Stimulated activated CD8-positive, alpha-beta memory T cell treated with anti-CD3 and anti-CD28 coated beads, Interleukin-15, amount 100 ng/mL, for 4 hours (primary cell): ENCODE data around the gene LRCH3.
"Not testable (repeated sequence)": the region's sequence is repeated elsewhere in the genome, so short reads cannot be mapped to it uniquely, and the experiment has no call there.

Experiments
- DNase-seq, 2 donors: peaks; one replicate each; pipeline ENCODE4 v3.0.0-alpha.2; 2020; ENCODE audit warnings: low read depth in 2 of 2

The LRCH3 gene

DNA sequence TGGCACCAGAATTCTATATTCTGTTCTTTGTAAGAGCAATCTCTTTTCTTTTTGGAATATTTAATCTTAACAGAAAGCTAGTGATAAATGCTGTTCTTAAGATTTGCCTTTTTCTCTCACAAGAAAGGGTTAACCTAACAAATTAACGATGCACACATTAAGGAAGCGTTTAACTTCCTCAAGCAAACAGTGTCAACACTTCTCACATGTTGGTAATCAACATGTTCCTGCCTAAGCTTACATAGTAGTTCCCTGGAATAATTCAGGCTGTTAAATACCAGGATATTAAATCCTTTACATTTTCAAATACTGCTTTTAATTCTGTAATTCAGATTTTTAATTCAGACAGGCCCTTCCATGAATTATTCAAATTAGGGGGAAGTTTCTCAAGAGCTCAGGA lies 91.5 kb downstream of the LRCH3 start:
- no peak for DNase-seq

DNA sequence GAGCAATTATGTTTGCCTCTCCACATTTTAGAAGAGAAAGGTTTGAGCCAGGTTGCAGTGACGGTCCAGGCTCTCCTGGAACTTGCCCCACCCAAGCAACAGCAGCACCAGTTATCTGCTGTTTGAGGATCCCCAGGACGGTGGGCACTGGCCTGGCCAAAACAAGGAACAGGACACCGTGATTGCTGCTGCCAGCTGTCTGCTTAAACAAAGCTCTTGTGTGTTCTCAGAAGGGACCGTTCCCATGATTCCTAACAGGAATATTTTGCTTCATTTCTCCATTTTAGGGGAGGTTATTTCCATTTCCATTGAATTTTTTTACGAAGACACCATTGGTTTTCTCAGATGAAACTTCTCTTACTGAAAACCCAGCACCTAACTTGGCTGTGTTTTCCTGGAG lies 92.5 kb downstream of the LRCH3 start:
- no peak for DNase-seq

DNA sequence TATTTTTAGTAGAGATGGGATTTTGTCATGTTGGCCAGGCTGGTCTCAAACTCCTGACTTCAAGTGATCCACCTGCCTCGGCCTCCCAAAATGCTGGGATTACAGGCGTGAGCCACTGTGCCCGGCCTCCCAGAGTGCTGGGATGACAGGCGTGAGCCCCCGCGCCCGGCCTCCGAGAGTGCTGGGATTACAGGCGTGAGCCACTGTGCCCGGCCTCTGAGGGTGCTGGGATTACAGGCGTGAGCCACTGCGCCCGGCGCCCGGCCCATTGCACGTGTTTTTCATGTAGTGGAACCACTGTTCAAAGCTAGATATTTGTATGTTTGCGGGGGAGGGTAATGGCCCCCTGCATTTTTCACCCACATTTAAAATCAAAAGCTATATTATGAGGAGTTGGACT lies 93.3 kb downstream of the LRCH3 start:
- DNase-seq, result not testable (repeated sequence)

DNA sequence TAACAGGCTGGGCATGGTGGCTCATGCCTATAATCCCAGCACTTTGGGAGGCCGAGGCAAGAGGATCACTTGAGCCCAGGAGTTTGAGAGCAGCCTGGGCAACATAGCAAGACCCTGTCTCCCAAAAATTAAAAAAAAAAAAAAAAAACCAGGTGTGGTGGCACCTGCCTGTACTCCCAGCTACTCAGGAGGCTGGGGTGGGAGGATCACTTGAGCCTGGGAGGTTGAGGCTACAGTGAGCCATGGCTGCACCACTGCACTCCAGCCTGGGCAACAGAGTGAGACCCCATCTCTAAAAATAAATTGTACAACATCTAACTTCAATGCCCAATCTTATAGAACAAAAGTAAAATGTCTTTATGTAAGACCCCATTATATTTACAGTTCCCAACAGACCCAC lies 95.0 kb downstream of the LRCH3 start:
- not testable (repeated sequence) for DNase-seq

DNA sequence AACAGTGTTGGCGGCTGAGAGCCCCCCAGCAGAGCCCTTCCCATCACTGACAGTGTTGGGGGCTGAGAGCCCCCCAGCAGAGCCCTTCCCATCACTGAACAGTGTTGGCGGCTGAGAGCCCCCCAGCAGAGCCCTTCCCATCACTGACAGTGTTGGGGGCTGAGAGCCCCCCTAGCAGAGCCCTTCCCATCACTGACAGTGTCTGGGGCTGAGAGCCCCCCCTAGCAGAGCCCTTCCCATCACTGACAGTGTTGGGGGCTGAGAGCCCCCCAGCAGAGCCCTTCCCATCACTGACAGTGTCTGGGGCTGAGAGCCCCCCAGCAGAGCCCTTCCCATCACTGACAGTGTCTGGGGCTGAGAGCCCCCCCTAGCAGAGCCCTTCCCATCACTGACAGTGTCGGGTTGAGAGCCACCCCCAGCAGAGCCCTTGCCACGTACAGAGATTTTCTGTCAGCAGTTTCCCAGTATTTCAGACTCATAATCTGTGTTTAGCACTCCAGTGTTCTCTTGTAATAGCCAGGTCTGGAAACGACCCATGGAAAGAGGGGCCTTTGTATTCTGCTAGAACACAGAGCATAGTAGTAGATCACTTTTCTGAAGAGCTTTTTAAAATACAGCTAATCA lies 96.5 kb downstream of the LRCH3 start:
- DNase-seq, result not testable (repeated sequence)

DNA sequence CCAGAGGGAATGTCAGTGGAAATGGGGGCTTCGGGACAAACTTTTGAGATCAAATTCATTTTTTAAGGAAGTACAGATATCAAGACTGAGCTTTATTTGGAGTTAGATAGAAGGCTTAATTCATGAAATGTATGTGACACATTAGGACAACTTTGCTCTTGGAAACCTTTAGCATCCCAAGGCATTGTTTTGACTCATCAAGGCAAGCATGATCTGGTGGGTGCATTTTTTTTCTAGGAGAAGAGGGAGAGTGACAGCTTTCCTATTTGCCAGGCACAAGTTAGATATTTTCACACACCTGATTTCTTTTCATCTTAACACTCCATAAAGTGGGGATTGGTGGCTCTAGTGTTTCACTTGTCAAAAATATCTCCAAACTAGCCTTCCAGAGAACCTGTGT lies 97.5 kb downstream of the LRCH3 start:
- no peak for DNase-seq

DNA sequence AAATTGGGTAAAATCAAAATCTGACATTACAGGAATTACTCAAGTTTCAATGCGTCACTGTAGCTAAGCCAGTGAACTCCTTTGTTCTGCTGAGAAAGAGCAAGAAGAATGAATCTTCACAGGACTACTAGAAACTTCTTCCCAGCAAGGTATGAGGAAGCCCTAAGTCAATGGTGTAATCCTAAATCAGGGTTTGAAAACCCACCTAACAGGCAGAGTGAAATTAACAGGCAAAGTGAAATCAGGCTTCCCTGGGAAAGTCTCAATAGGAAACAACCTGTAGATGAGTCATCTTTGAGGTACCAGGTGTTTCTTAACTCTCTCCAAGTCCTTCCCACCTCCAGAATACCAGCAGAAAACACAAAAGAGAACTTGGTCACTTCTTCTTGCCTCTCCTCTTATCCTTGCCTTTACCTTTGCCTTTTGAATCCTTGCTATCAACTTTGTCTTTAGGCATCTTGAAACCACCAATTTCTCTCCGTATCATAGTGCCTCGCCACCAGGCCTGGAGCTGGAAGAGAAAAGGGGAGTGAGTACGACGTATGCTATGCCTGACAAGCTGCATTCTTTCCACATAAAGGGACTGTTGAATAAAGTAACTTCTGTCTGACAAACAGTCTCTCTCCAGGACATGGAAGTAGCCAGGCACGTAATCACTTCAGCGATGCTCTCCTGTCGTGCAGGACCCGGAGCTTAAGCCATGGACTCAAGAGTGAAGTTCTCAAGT lies 98.3 kb downstream of the LRCH3 start:
- no peak for DNase-seq

DNA sequence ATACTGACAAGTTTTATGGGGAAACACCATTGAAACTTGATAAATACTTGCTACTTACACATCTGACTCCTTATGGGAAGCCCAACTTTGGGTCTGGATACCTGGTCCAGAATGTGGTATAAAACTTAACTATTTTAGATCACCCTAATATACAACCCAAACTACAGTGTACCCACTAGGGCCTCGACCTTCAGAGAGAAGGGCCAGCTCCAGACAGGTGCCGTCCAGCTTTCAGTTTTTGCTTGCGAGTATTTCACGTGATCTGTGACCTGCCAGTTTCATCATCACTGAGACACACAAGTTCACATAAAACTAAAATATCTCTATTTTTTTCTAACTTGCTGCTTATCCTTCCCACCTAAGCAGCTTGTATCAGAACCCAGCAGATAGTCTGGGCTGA lies 99.6 kb downstream of the LRCH3 start:
- DNase-seq, result no peak

DNA sequence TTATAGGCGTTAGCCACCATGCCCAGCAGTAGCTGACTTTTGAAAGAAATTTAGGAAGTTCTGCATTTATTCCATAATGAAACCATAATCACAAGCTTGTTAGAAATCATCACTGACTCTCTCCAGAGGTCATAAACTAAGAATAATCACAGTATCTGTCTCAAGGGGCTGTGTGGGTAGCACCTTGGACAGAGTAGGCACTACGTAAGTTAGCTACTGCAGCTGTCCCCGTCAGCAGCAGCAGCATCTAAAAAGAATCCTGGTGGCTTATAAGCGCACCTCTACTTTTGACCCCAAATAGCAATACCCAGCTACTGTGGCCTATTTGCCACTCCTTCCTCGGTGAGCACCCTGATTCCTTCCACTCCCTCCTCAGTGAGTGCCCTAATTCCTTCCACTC lies 101.1 kb downstream of the LRCH3 start:
- no peak for DNase-seq

DNA sequence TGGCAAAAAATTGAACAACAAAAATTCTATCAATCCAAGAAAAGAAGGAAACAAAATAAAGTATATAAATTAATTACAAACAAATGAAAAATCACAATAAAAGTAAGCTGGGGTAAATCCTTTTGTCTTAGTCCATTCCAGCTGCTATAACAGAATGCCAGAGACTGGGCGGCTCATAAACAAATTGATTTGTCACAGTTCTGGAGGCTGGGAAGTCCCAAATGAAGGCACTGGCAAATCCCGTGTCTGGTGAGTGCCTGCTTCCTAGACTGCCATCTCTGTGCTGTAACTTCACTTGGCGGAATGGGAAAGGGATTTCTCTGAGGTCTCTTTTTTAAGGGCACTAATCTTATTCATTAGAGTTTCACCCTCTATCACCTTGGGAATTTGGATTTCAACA lies 105.4 kb downstream of the LRCH3 start:
- DNase-seq, result no peak

DNA sequence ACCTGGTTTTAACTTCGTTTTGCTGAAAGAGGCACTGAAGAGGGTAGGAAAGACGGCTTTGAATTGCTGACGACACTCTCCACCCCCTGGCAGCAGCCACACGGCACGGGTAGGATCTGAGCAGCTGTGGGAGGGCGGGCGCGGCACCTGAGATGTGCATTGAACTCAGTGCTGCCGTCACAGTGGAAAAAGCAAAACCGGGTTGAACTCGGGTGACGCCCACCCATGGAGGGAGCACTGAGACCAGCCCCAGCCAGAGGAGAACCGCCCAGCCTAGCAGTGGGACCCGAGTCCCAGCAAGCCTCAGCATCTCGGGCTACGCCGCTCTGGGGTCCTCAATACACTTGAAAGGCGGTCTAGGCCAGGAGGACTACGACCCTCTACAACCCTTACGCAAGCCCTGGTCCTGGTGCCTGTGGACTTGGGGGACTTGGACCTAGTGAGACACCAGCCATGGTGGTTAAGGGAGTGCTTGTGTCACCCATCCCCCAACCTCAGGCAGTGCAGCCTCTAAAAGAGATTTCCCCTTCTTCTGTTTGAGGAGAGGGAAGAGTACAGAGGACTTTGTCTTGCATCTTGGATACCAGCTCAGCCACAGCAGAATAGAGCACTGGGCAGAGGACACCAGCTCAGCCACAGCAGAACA lies 108.9 kb downstream of the LRCH3 start:
- DNase-seq, result no peak

DNA sequence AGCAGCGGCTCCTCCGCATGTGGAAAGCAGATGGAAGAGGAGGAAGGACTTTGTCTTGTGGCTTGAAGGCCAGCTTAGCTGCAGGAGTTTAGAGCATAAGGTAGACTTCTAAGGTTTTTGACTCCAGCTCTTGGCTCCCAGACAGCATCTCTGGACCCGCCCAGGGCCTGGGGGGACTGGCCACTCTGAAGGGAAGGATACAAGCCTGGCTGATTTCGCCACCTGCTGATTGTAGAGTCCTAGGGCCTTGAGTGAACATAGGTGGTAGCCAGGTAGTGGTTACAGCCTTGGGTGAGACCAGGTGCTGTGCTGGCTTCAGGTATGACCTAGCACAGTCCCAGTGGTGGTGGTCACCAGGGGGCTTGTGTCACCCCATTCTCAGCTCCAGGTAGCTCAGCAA lies 110.6 kb downstream of the LRCH3 start:
- DNase-seq, result no peak

DNA sequence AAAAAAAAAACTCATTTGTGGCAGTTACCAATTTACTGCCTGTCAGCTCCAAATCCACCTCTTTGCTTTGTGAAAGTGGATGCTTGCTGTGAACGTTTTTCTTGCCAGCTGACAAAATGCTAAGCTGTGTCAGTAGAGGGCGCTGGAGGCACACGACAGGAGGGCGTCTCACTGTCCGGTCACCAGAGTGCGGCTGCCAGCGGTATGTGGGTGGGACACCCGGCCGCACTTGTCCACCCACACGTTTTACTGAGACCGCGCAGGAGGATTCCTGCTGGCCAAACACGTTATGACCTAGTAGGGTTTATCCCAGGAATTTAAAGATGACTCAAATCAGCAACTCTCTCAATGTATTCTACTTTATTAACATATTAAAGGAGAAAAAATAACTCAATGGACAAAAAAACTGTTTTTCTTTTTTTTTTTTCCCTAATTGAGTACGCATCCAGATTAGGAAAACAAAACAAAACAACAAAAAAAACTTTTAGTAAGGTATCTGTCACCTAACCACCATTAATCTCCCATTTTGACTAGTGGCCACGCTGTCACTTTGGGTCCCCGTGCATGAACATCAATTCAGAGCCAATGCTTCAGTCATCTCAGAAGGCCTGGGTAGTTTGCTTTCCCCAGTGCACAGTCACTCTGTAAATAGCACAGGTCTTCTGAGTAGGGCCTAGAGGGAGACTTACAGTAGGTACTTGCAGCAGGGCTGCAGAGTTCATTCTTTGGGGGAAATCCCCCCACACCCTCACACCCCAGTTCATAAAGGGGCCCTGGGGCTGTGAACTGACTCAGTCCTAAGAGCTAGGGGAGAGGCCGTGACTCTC lies 115.2 kb downstream of the LRCH3 start:
- DNase-seq, result peak; percentile 37 to 47

DNA sequence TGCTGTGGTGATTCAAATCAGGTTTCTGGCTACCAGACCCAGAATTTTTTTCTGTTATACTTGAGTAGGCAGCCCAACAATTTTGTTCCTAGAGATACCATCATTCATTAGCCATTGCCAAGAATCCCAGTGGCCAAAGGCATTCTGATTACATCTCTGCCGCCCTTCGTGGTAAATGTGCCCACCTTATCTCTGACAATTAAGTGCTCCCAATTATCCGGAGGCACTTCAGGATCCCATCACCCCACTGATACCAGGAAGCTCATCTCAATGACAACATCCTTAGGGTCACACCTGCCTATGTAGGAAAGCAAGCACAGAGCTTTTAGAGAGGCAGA lies 115.8 kb downstream of the LRCH3 start:
- no peak for DNase-seq

DNA sequence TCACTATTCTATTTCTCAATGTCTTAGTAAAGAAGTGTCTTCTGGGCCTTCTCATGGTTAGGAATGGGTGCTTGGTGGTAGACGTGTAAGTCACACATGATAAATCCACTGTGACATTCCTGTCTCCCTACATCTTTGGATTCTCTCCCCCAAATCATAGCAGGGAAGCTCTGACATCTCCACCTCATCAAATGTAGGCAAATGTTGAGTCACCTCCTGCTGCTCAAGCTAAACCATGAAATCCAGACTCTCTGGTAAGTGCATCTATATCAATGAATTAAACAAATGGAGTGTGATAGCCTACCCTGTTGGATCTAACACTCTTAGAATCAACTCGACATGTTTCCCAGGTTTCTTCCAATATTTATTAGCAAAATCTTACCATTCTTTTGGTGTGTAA lies 116.1 kb downstream of the LRCH3 start:
- no peak for DNase-seq

DNA sequence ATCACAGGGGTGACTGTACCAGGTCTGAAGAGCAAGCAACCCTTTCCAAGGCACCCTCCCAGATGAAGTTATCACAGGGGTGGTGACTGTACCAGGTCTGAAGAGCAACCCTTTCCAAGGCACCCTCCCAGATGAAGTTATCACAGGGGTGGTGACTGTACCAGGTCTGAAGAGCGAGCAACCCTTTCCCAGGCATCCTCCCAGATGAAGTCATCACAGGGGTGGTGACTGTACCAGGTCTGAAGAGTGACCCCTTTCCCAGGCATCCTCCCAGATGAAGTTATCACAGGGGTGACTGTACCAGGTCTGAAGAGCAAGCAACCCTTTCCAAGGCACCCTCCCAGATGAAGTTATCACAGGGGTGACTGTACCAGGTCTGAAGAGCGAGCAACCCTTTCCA lies 117.5 kb downstream of the LRCH3 start:
- DNase-seq, result not testable (repeated sequence)

DNA sequence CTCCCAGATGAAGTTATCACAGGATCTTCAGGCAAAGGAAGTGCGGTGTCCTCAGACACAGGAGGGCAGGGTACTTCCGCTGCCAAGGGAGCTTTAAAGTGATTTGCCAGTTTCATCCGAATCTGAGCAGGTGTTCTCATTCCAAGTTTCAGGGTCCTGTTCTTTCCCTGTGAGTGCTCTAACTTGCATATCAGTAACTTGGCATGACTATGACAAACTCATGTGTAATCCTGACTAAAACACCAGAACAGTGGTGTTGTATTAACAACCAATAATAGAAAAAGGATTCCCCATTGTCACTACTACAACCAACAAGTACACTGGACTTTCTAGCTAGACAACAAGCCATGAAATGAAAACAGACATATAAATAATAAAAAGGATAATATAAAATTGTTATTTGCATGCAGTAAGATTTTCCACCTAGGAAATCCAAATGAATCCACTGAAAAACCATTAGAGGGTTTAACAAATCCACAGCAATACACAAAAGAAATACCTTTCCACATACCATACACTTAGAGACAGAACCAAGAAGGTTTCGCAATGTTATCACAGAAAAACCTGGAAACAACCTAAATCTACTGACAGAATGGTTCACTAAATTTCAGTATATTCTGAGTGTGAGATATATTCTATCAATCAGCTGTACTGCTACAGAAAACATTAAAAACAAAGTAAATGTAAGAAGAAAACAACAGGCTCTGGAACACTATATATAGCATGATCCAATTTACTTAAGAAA lies 118.1 kb downstream of the LRCH3 start:
- DNase-seq, result no peak

DNA sequence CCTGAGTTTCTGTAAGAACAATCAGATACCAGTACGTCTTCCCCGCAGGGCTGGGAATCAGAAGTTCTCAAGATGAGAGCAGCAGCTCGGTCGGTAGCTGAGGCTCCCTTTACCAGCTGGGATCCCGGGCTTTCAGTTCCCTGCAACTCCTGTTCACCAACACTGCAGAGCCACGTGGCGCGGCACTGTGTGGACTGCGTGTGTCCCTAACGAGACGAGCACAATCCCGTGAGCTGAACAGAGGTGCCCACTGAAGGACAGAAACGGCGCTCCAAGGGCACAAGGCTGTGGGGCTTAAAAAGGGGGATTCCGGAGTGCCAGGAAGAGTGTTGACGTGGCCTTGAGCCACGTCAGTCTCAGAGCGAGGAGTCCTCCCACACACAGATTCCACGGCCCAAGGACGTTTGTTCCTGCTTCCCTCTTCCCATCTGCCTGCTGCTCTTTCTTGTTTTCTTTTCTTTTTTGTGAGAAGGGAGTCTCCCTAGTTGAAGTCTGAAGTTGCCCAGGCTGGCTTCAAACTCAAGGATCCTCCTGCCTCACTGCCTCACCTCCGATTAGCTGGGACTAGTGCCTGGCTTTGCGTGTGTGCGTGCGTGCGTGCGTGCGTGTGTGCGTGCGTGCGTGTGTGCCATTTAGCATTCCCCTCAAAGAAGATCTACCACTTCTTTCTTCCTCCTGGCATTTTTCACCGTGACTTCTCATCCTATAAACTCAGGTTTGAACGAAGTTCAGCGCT lies 121.9 kb downstream of the LRCH3 start:
- no peak for DNase-seq

DNA sequence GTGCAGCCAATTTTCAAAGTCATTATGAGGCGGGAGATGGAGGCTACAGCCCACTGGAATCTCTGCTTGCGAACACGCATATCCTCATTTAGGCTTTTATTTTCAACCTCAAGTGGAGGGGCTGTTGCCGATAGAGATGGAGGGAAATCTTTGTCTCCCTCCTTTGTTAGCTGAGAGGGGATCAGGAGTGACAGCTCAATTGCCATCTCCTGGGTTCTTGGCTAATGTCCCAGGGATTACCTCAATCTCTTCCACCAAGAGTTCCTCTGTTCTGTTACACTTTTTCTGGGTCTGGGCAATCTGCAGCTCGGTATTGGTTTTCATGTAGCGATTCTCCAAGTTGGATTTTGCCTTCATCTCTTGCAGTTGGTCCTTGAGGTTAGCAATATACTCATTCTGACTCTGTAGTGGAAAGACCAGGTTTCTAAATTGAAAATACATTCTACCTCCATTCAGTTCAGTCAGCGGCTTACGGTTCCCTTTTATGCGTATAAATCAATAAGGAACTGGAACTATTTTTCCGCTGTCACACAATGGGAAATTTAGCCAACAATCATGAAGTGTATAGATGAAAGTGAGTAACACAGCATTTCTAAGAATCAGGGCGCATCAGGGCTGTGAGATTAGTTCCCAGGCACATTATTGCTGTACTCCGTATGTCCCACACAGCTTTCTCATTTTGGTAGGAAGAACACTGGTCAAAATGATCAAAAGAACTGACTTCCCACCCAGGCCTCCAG lies 122.8 kb downstream of the LRCH3 start:
- no peak for DNase-seq
